ENCODE results near the gene EML4. TPM values are rescaled to one million over a fixed set of nuclear protein-coding genes. Genes with fewer than 3 reads are reported as not detected.

Gene EML4
- total and polyA plus RNA-seq, 12 donors = 29.9 to 64.0 (median 51.9) TPM

- Histone ChIP-seq H3K9me3 (replicated peaks in 1 of 3) (no peaks in the 10 kb centered on the region), H3K27me3 (no peaks in the 10 kb centered on the region), H3K27ac (peak overlapping the region in 1 of 5 donors; percentile 96), H3K36me3 (replicated peaks in 1 of 2) (peaks cover 0 to 17% of the 10 kb centered on the region in 2 donors), H3K4me1 (replicated peaks in 1 of 2) (peaks cover 27 to 32% of the 10 kb centered on the region in 2 donors), H3K4me3 (no peak overlapping the region)
- intact Hi-C loops (cut with DNase I) = no loop called here
- WGBS, 4 donors = 84 to 91% (median 90%) methylated on average over 22 to 23 of the region's 23 CpGs
- DNase-seq = peak in 1 of 7 donors; percentile 27
- TF ChIP-seq CTCF (IDR thresholded peaks at IDR 0.05) (no peak), POLR2A (IDR thresholded peaks at IDR 0.05) (no peak)
Measured at GRCh38 chr2:42340045-42340937, 171.1 kb downstream of the EML4 start.

GRCh38 chr2:42340938-42341636 is 171.9 kb downstream of the EML4 start:
- DNase-seq = peak in 1 of 7 donors; percentile 23
- Histone ChIP-seq H3K27me3 (no peaks in the 10 kb centered on the region), H3K27ac (peak overlapping the region in 4 of 5 donors; percentile 78 to 96 (median 92)), H3K36me3 (replicated peaks in 1 of 2) (peaks cover 0 to 17% of the 10 kb centered on the region in 2 donors), H3K4me1 (replicated peaks in 1 of 2) (peaks cover 35 to 40% of the 10 kb centered on the region in 2 donors), H3K9me3 (replicated peaks in 1 of 3) (no peaks in the 10 kb centered on the region), H3K4me3 (no peak overlapping the region)
- intact Hi-C loops (cut with DNase I) = no loop called here
- WGBS, 4 donors = 94 to 96% (median 95%) methylated on average over 8 to 10 of the region's 10 CpGs
- TF ChIP-seq POLR2A (IDR thresholded peaks at IDR 0.05) (no peak), CTCF (IDR thresholded peaks at IDR 0.05) (no peak)

GRCh38 chr2:42342061-42342794 is 173.1 kb downstream of the EML4 start:
- Histone ChIP-seq H3K9me3 (replicated peaks in 1 of 3) (no peaks in the 10 kb centered on the region), H3K36me3 (replicated peaks in 1 of 2) (peaks cover 0 to 17% of the 10 kb centered on the region in 2 donors), H3K27ac (peak overlapping the region; percentile 78 to 96 (median 90)), H3K27me3 (no peaks in the 10 kb centered on the region), H3K4me1 (replicated peaks in 1 of 2) (peaks cover 40 to 52% of the 10 kb centered on the region in 2 donors), H3K4me3 (peak overlapping the region in 1 of 4 donors; percentile 2)
- peak; percentile 78 to 96 (median 93) for DNase-seq
- no peak for TF ChIP-seq CTCF (IDR thresholded peaks at IDR 0.05)
- peak in 1 of 2 donors; percentile 73 for TF ChIP-seq POLR2A (IDR thresholded peaks at IDR 0.05)
- WGBS, 4 donors = 33 to 62% (median 40%) methylated on average over 6 to 8 of the region's 8 CpGs
- intact Hi-C loops (cut with DNase I) = no loop called here

All from adrenal gland (tissue), 12 donors.